IPS-15b (cell line): Measurements from ENCODE around the gene SLC28A3.

Source experiments
- H3K27me3 ChIP-seq: one replicate; pipeline ENCODE4 v1.6.1; 2013; ENCODE audit warnings: low read length; ENCODE audit not compliant: control insufficient read depth, insufficient read depth
- H3K36me3 ChIP-seq: one replicate; pipeline ENCODE4 v1.6.1; 2013; ENCODE audit warnings: low read length; ENCODE audit not compliant: control insufficient read depth, insufficient read depth
- H3K4me1 ChIP-seq: one replicate; pipeline ENCODE4 v1.6.1; 2013; ENCODE audit warnings: mild to moderate bottlenecking, low read length; ENCODE audit not compliant: control insufficient read depth, insufficient read depth
- H3K4me3 ChIP-seq: one replicate; pipeline ENCODE4 v1.5.1; 2013; ENCODE audit warnings: low read depth, low read length
- H3K9ac ChIP-seq: one replicate; pipeline ENCODE4 v1.6.1; 2013; ENCODE audit warnings: low read depth, mild to moderate bottlenecking, low read length
- H3K9me3 ChIP-seq: one replicate; pipeline ENCODE4 v1.6.1; 2013; ENCODE audit warnings: mild to moderate bottlenecking, low read length; ENCODE audit not compliant: control insufficient read depth, insufficient read depth

The SLC28A3 gene

GRCh38 chr9:84294241-84294950, 46.2 kb downstream of the SLC28A3 start:
- H3K9me3 ChIP-seq = no peaks in the 10 kb centered on the region
- H3K36me3 ChIP-seq = no peaks in the 10 kb centered on the region
- H3K27me3 ChIP-seq = no peaks in the 10 kb centered on the region
- no peak overlapping the region for H3K4me3 ChIP-seq
- no peak overlapping the region for H3K9ac ChIP-seq
- H3K4me1 ChIP-seq = peaks cover 2% of the 10 kb centered on the region

- Histone ChIP-seq H3K36me3 (no peaks in the 10 kb centered on the region), H3K9me3 (no peaks in the 10 kb centered on the region), H3K27me3 (no peaks in the 10 kb centered on the region), H3K4me3 (no peak overlapping the region), H3K4me1 (peaks cover 2% of the 10 kb centered on the region), H3K9ac (no peak overlapping the region)
These were observed 47.4 kb downstream of the SLC28A3 start for GRCh38 chr9:84293001-84293798.

DNA sequence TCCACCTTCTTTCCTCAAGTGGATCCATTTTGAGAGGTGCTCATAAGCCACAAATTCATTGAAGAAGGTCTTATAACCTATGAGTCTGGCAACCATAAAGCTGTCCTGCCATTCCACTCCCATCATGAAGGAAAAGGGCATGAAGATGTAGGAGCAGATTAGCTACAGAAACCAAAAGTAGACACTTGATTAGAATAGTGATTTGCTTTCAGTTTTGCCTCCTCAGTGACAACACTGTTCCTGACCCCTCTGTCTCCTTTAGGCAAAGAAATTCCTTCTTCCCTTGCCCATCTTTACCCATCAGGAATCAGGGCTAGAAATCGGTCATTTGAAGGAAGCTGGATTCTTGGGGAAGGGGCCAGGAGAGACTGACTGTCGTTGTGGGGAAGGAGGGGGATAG, 55.2 kb downstream of the SLC28A3 start:
- no peaks in the 10 kb centered on the region for H3K9me3 ChIP-seq
- no peak overlapping the region for H3K4me3 ChIP-seq
- no peaks in the 10 kb centered on the region for H3K36me3 ChIP-seq
- no peaks in the 10 kb centered on the region for H3K4me1 ChIP-seq
- no peaks in the 10 kb centered on the region for H3K27me3 ChIP-seq
- no peak overlapping the region for H3K9ac ChIP-seq

DNA sequence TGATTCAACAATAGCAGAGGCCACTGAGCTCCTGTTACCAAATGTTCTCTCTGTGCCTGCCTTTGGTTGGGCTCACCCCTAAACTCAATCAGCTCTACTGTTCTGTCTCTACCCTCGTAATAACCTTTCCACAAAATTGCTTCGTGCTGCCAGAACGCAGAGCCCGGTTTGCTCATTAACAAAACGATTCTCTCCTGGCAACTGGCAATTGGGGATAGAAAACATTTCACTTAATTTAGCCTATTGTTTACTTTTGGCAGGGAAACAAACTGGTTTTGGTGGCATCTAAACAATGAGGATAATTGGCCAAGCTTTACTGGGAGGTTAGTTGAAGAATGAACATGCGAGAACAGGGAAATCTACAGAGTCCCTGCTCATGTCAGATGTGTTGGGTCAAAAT, 56.6 kb downstream of the SLC28A3 start:
- H3K36me3 ChIP-seq = no peaks in the 10 kb centered on the region
- H3K9me3 ChIP-seq = no peaks in the 10 kb centered on the region
- no peak overlapping the region for H3K9ac ChIP-seq
- H3K4me1 ChIP-seq = no peaks in the 10 kb centered on the region
- no peaks in the 10 kb centered on the region for H3K27me3 ChIP-seq
- H3K4me3 ChIP-seq = no peak overlapping the region

DNA sequence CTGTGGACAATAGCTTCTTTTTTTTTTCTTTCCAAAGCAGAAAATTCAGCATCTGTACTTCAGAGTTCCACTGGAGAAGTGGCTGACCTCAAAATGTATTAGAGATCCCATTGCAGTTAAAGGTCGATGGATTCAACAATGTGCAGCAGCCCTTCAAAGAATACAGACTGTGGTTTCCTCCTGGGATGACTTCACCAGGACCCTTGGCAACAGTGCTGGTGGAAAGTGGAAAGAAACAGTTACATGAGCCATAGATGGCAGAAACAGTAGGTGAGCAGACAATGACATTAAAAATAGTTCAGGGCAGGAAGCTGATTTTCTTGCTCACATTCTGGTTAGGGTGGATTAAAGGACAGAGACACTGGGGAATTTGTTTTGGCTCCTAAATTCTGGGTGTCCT, 62.4 kb downstream of the SLC28A3 start:
- no peak overlapping the region for H3K4me3 ChIP-seq
- no peaks in the 10 kb centered on the region for H3K9me3 ChIP-seq
- no peaks in the 10 kb centered on the region for H3K36me3 ChIP-seq
- H3K27me3 ChIP-seq = peaks cover 35% of the 10 kb centered on the region
- peaks cover 11% of the 10 kb centered on the region for H3K4me1 ChIP-seq
- H3K9ac ChIP-seq = no peak overlapping the region

GRCh38 chr9:84277646-84278045, 62.9 kb downstream of the SLC28A3 start:
- no peaks in the 10 kb centered on the region for H3K9me3 ChIP-seq
- no peak overlapping the region for H3K9ac ChIP-seq
- peaks cover 39% of the 10 kb centered on the region for H3K27me3 ChIP-seq
- no peaks in the 10 kb centered on the region for H3K36me3 ChIP-seq
- H3K4me3 ChIP-seq = no peak overlapping the region
- H3K4me1 ChIP-seq = peaks cover 11% of the 10 kb centered on the region

DNA sequence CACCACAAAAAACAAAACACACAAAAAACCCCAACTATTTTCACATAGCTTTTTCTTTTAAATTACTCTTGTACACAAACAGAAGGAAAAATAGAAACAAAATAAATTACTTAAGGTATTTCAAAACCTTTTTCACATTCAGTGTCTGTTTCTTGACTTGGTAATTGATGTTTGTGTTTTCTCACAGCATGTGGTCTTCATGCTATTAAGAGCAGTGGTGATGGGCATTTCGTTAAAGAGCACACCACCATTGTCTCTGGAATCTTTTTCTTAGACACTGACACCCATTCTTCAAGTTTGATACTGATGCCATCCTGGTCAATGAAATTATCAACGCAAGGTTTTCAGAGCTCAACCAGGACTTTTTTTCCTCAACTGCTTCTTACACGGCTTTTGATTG, 63.8 kb downstream of the SLC28A3 start:
- Histone ChIP-seq H3K36me3 (no peaks in the 10 kb centered on the region), H3K4me1 (peaks cover 11% of the 10 kb centered on the region), H3K9ac (no peak overlapping the region), H3K9me3 (no peaks in the 10 kb centered on the region), H3K27me3 (peaks cover 48% of the 10 kb centered on the region), H3K4me3 (no peak overlapping the region)

GRCh38 chr9:84271921-84272556, 68.5 kb downstream of the SLC28A3 start:
- Histone ChIP-seq H3K4me1 (peaks cover 8% of the 10 kb centered on the region), H3K9ac (no peak overlapping the region), H3K4me3 (peak overlapping the region; percentile 38), H3K36me3 (no peaks in the 10 kb centered on the region), H3K9me3 (no peaks in the 10 kb centered on the region), H3K27me3 (peaks cover 47% of the 10 kb centered on the region)

GRCh38 chr9:84271531-84271900, 69.0 kb downstream of the SLC28A3 start:
- H3K4me3 ChIP-seq = peak overlapping the region; percentile 38

GRCh38 chr9:84270847-84271530, 69.6 kb downstream of the SLC28A3 start:
- Histone ChIP-seq H3K9ac (no peak overlapping the region), H3K36me3 (no peaks in the 10 kb centered on the region), H3K4me3 (peak overlapping the region; percentile 38), H3K9me3 (no peaks in the 10 kb centered on the region), H3K27me3 (peaks cover 47% of the 10 kb centered on the region), H3K4me1 (no peaks in the 10 kb centered on the region)

More at GRCh38 chr9:84271531-84271900, 69.0 kb downstream of the SLC28A3 start:
- Histone ChIP-seq H3K27me3 (peaks cover 47% of the 10 kb centered on the region), H3K4me1 (peaks cover 4% of the 10 kb centered on the region), H3K9me3 (no peaks in the 10 kb centered on the region), H3K9ac (no peak overlapping the region), H3K36me3 (no peaks in the 10 kb centered on the region)

- H3K9me3 ChIP-seq = no peaks in the 10 kb centered on the region
- H3K36me3 ChIP-seq = no peaks in the 10 kb centered on the region
- H3K27me3 ChIP-seq = peaks cover 5% of the 10 kb centered on the region
- no peak overlapping the region for H3K9ac ChIP-seq
- H3K4me1 ChIP-seq = no peaks in the 10 kb centered on the region
- H3K4me3 ChIP-seq = no peak overlapping the region
These were observed 74.4 kb downstream of the SLC28A3 start for GRCh38 chr9:84266087-84266561.
